22Rv1 (cell line): Measurements from ENCODE around the gene KLF13.

Experiments
- CTCF ChIP-seq: fragments of 450-650 bp; IDR thresholded peaks from 2 replicates; pipeline ENCODE4 v1.5.1; 2017; ENCODE audit warnings: mild to moderate bottlenecking
- ZFX ChIP-seq: fragments of 450-650 bp; IDR thresholded peaks from 2 replicates; pipeline ENCODE4 v1.6.1; 2017; ENCODE audit warnings: antibody characterized with exemption, borderline replicate concordance

- TF ChIP-seq CTCF (no peak), ZFX (no peak)
Measured at GRCh38 chr15:31390777-31391486, 64.3 kb downstream of the KLF13 start.
